Activated CD4-positive, alpha-beta memory T cell treated with anti-CD3 and anti-CD28 coated beads, Interleukin-2, amount 10 ng/mL, durations not matched to agents 7 days and 5 days (primary cell): ENCODE data around the gene PNPO. TPM values are rescaled to one million over a fixed set of nuclear protein-coding genes. Genes with fewer than 3 reads are reported as not detected.
"Not testable (repeated sequence)": the region's sequence is repeated elsewhere in the genome, so short reads cannot be mapped to it uniquely, and the experiment has no call there.

Experiments
- CTCF ChIA-PET: fragments of 350-600 bp; sonication (Branson Sonifier 250); formaldehyde crosslinking; loops from one replicate; lab custom pipeline; 2021; ENCODE audit warnings: antibody characterized with exemption, inconsistent platforms; lab: Charles Lee
- POLR2A ChIA-PET: fragments of 350-600 bp; sonication (Branson Sonifier 250); formaldehyde crosslinking; loops from one replicate; lab custom pipeline; 2021; ENCODE audit warnings: antibody characterized with exemption; lab: Charles Lee
- DNase-seq: peaks from one replicate; pipeline ENCODE4 v3.0.0-alpha.2; 2020
- H3K27ac Mint-ChIP-seq: one replicate; pipeline ENCODE4 v1.8.0; 2021; ENCODE audit warnings: mild to moderate bottlenecking, mixed read lengths
- H3K27me3 Mint-ChIP-seq: one replicate; pipeline ENCODE4 v1.8.0; 2021; ENCODE audit warnings: mixed read lengths
- H3K36me3 Mint-ChIP-seq: one replicate; pipeline ENCODE4 v1.8.0; 2021; ENCODE audit warnings: low read depth, mixed read lengths
- H3K4me1 Mint-ChIP-seq: one replicate; pipeline ENCODE4 v1.8.0; 2021; ENCODE audit warnings: mixed read lengths
- H3K4me3 Mint-ChIP-seq: one replicate; pipeline ENCODE4 v1.8.0; 2021; ENCODE audit warnings: mild to moderate bottlenecking, mixed read lengths
- H3K9me3 Mint-ChIP-seq: one replicate; pipeline ENCODE4 v1.8.0; 2021; ENCODE audit warnings: mixed read lengths
- total RNA-seq, 2 experiments: library from RNA; stranded (reverse); gene quantifications; one replicate each; pipeline ENCODE4 v1.2.3, GENCODE V29; 2021

PNPO gene
- total RNA-seq, 2 experiments from 2014 or later, result 24.6 to 25.1 TPM

DNA sequence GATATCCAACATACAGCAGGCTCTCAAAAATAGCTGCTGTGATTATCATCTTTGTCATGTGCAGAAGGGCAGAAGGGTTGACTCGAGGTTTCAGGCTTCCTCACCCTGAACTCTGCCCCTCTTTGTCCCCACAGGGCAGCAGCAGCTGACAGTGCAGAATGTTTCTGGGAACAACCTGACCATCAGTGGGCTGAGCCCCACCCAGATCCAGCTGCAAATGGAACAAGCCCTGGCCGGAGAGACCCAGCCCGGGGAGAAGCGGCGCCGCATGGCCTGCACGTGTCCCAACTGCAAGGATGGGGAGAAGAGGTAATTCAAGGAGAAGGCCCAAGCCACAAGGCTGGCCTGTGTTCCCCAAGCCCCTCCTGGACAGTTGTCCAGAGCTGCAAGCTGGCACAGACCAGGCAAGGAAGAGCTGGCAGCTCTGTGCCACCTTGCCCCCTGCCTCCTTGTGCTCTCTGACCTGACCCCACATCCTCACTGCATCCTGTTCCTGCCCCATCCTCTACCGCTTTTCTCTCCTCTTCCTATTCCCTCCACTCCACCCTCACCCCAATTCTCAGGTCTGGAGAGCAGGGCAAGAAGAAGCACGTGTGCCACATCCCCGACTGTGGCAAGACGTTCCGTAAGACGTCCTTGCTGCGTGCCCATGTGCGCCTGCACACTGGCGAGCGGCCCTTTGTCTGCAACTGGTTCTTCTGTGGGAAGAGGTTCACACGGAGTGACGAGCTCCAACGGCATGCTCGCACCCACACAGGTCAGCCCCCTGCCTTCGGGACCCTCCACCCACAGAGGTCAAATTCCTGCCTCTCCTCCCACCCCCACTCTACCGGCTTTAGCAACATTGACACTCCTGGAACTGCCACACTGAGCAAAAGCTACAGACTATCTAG, 16.3 kb upstream of the PNPO start:
- ChIA-PET POLR2A (no interaction called here), CTCF (interaction anchor here (0.6 to 1.5 kb wide), 2 partner anchors 24 to 186 kb away, joined by 4 read pairs; no protein-coding TSS in a partner anchor)
- Mint-ChIP-seq H3K4me3 (no peak overlapping the region), H3K27ac (no peak overlapping the region), H3K9me3 (no peaks in the 10 kb centered on the region), H3K36me3 (peaks cover 64% of the 10 kb centered on the region), H3K27me3 (no peaks in the 10 kb centered on the region), H3K4me1 (peaks cover 7% of the 10 kb centered on the region)
- DNase-seq, result no peak

DNA sequence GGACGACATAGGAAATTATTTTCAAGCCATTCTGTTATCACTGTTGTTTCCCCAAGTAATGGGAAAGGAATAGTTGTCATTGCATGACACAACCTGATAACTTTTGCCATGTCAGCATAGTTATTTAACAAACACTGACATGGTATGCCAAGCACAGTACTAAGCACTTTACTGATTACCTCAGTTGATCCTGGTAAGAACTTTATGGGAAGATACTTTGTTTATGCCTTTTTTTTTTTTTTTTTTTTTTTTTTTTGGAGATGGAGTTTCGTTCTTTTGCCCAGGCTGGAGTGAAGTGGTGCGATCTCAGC, 15.7 kb upstream of the PNPO start:
- Mint-ChIP-seq H3K27ac (no peak overlapping the region), H3K4me1 (peaks cover 7% of the 10 kb centered on the region), H3K9me3 (no peaks in the 10 kb centered on the region), H3K4me3 (no peak overlapping the region), H3K27me3 (no peaks in the 10 kb centered on the region), H3K36me3 (peaks cover 69% of the 10 kb centered on the region)
- CTCF ChIA-PET, result interaction anchor here (0.6 to 1.5 kb wide), 4 partner anchors 22 to 245 kb away, joined by 3 to 4 read pairs (median 4); no protein-coding TSS in a partner anchor
- DNase-seq, result no peak
- POLR2A ChIA-PET, result no interaction called here

DNA sequence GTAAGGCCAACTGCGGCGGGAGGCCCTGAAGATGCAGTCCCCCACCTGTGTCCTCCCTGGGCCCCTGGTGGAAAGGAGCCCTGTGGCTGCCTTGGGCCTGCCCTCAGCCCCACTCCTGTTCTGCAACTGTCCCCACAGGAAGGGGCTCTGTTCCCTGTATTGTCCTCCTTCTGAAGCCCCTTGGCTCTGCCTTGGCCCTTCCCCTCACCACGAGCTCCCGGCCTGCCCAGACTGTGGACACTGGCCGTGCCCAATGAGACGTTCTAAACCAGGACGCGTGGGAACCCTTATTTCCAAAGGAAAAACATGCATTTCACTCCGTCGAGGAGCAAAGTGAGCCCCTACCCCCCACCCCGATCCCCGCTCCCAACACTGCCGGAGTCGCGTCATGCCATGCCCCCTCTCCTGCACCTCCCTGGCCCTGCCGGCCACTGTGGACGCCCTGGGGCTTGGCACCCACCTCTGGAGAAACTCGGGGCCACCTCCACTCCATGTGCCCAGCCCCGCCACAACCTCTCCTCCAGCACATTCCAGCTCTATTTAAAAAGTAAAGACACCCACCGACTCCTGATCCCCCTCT, 13.5 kb upstream of the PNPO start:
- Mint-ChIP-seq H3K27me3 (no peaks in the 10 kb centered on the region), H3K27ac (peak overlapping the region; percentile 32), H3K36me3 (peaks cover 61% of the 10 kb centered on the region), H3K4me3 (no peak overlapping the region), H3K9me3 (no peaks in the 10 kb centered on the region), H3K4me1 (peaks cover 7% of the 10 kb centered on the region)
- CTCF ChIA-PET, result interaction anchor here (5.0 kb wide), 1 partner anchor 20 kb away, joined by 30 read pairs; no protein-coding TSS in a partner anchor
- POLR2A ChIA-PET, result no interaction called here
- DNase-seq, result no peak

DNA sequence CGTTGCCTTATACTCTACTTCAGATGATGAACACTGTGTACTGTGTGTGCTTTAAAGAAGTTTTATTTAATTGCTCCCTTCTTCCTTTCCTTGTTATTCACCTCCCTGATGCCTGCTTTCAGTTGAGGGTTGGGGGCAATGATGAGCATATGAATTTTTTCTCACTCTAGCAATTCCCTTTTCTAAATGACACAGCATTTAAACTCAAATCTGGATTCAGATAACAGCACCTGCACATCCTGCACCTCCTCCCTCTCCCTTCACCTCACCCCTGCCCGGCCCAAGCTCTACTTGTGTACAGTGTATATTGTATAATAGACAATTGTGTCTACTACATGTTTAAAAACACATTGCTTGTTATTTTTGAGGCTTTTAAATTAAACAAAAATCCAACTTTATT, 13.0 kb upstream of the PNPO start:
- Mint-ChIP-seq H3K36me3 (peaks cover 56% of the 10 kb centered on the region), H3K9me3 (no peaks in the 10 kb centered on the region), H3K27me3 (no peaks in the 10 kb centered on the region), H3K27ac (peak overlapping the region; percentile 32), H3K4me1 (peaks cover 7% of the 10 kb centered on the region), H3K4me3 (no peak overlapping the region)
- CTCF ChIA-PET, result interaction anchor here (5.0 kb wide), 1 partner anchor 19 kb away, joined by 30 read pairs; no protein-coding TSS in a partner anchor
- DNase-seq, result no peak
- POLR2A ChIA-PET, result interaction anchor here (2.1 to 2.4 kb wide), 2 partner anchors 12 to 13 kb away, joined by 6 read pairs; partner anchors contain the start of gene PNPO

DNA sequence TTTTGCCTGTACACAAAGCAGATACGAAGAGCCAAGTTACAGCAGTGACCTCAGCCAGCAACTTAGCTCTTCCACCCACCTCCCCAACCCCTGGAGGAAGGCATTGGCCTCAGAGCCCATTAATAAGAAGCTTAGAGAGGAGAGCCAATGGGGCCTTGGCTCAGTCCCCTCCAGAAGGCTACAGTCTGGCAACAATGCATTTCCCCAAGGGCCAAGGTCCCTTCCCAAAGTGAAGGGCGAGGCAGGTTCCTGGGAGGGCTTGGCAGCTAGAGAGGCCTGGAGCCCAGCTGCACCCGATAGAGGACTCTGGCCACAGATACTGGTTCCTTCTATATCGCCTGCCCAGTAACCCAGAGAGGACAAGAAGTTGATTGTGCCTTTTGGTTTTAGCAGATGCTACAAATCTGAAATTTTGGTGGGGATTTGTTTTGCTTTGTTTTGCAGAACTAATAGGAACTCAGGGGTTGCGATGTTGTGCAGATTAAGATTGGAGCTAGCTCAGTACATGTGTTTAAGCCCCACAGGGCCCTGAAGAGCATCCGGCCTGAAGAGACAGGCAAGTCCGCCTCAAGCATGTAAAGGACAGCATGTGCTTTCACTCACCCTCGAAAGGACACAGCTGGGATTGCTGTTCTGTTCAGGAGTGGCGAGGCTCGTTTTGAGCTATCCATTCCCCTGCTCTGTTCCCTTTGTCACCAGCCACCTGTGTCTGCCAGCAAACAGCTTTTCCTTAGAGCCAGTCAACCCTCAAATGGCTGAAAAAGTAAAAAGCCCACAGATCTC, 12.0 kb upstream of the PNPO start:
- H3K27ac Mint-ChIP-seq, result no peak overlapping the region
- no peaks in the 10 kb centered on the region for H3K9me3 Mint-ChIP-seq
- DNase-seq, result no peak
- H3K36me3 Mint-ChIP-seq, result peaks cover 48% of the 10 kb centered on the region
- H3K27me3 Mint-ChIP-seq, result no peaks in the 10 kb centered on the region
- H3K4me1 Mint-ChIP-seq, result peaks cover 7% of the 10 kb centered on the region
- H3K4me3 Mint-ChIP-seq, result no peak overlapping the region
- POLR2A ChIA-PET, result interaction anchor here (0.7 to 2.4 kb wide), 3 partner anchors 11 to 34 kb away, joined by 3 to 6 read pairs (median 6); partner anchors contain the start of genes PNPO and SP2
- CTCF ChIA-PET, result interaction anchor here (5.0 kb wide), 1 partner anchor 18 kb away, joined by 30 read pairs; no protein-coding TSS in a partner anchor

DNA sequence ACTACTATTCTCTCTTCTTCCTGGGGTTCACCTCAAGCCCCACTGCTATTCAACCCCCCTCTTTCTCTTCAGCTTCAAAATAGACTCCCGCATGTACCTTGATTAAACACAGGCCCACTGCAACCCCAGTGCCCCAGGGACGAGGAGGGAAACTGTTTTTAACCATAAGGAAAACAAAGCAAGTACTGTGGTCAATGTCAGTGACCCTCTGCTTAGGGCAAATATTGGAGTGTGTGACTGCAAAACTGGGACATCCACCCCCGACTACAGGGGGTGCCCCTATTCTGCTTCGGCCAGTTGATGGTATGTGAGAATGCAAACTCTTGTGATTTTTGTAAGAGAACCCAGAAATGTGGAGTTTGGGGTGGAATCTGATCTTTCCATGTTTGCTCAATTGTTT, 9.5 kb upstream of the PNPO start:
- H3K27ac Mint-ChIP-seq, result no peak overlapping the region
- H3K4me3 Mint-ChIP-seq, result no peak overlapping the region
- H3K36me3 Mint-ChIP-seq, result peaks cover 31% of the 10 kb centered on the region
- H3K4me1 Mint-ChIP-seq, result peaks cover 7% of the 10 kb centered on the region
- DNase-seq, result no peak
- H3K27me3 Mint-ChIP-seq, result no peaks in the 10 kb centered on the region
- H3K9me3 Mint-ChIP-seq, result no peaks in the 10 kb centered on the region
- CTCF ChIA-PET, result interaction anchor here (5.0 kb wide), 1 partner anchor 16 kb away, joined by 30 read pairs; no protein-coding TSS in a partner anchor
- POLR2A ChIA-PET, result interaction anchor here (1.3 kb wide), 1 partner anchor 36 kb away, joined by 3 read pairs; the partner anchor contains the start of gene SP2

DNA sequence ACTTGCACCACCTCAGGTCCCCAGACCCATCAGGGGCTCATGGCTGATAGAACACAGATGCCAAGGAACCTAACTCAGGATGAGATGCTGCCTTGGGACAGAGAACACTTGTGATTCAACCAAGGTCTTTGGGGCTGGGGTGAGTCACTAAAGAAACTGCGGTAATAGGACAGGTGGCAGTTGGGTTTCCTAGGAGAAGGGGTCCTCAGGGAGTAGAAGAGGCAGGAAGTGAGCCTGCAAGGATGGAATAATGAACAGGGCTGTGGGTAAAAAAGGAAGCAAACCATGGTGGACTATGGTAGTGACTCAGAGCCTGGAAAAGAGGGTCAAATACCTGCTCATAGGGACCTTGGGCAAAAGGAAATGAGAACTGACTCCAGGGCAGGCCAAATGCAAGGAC, 6.5 kb upstream of the PNPO start:
- CTCF ChIA-PET, result no interaction called here
- no peak for DNase-seq
- Mint-ChIP-seq H3K9me3 (no peaks in the 10 kb centered on the region), H3K4me3 (no peak overlapping the region), H3K4me1 (peaks cover 8% of the 10 kb centered on the region), H3K27me3 (no peaks in the 10 kb centered on the region), H3K36me3 (peaks cover 12% of the 10 kb centered on the region), H3K27ac (no peak overlapping the region)
- POLR2A ChIA-PET, result interaction anchor here (1.0 kb wide), 1 partner anchor 30 kb away, joined by 3 read pairs; no protein-coding TSS in a partner anchor

DNA sequence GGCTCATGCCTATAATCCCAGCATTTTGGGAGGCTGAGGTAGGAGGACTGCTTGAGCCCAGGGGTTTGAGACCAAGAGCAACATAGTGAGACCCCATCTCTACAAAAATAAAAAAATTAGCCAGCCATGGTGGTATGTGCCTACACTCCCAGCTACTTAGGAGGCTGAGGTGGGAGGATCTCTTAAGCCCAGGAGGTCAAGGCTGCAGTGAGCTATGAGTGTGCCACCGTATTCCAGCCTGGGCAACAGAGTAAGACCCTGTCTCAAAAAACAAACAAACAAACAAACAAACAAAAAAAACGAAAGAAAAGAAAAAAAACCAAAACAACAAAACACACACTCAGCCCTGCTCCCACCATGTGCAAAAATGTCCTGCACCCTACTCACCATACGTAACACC, 5.9 kb upstream of the PNPO start:
- peaks cover 10% of the 10 kb centered on the region for H3K4me1 Mint-ChIP-seq
- not testable (repeated sequence) for H3K36me3 Mint-ChIP-seq, H3K27me3 Mint-ChIP-seq, DNase-seq, H3K4me3 Mint-ChIP-seq, H3K9me3 Mint-ChIP-seq, H3K27ac Mint-ChIP-seq
- CTCF ChIA-PET, result interaction anchor here (4.2 kb wide), 1 partner anchor 12 kb away, joined by 23 read pairs; no protein-coding TSS in a partner anchor
- POLR2A ChIA-PET, result interaction anchor here (1.0 kb wide), 1 partner anchor 31 kb away, joined by 3 read pairs; no protein-coding TSS in a partner anchor

DNA sequence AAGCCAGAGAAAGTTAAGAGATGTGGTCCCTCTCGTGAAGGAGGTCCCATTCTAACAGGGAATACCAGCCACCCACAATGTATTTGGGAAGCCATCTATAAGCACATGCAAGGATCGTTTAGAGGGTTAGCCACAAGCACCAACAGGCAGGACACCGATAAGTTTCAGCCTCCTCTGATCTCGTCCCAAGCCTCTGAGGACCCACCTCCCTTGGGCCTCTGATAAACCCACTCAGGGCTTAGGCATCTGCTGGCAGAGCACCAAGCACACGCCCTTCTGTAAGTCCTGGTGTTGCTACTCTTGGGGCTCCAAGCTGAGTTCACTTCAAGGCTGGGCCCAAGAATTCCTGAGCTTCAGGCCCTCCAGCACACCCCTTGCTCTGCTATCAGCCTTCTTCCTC, 5.4 kb upstream of the PNPO start:
- Mint-ChIP-seq H3K9me3 (no peaks in the 10 kb centered on the region), H3K4me1 (peaks cover 13% of the 10 kb centered on the region), H3K4me3 (no peak overlapping the region), H3K27ac (no peak overlapping the region), H3K27me3 (no peaks in the 10 kb centered on the region), H3K36me3 (peaks cover 5% of the 10 kb centered on the region)
- no peak for DNase-seq
- ChIA-PET POLR2A (no interaction called here), CTCF (interaction anchor here (0.9 to 4.2 kb wide), 2 partner anchors 11 to 35 kb away, joined by 3 to 23 read pairs; partner anchors contain the start of gene CDK5RAP3)

DNA sequence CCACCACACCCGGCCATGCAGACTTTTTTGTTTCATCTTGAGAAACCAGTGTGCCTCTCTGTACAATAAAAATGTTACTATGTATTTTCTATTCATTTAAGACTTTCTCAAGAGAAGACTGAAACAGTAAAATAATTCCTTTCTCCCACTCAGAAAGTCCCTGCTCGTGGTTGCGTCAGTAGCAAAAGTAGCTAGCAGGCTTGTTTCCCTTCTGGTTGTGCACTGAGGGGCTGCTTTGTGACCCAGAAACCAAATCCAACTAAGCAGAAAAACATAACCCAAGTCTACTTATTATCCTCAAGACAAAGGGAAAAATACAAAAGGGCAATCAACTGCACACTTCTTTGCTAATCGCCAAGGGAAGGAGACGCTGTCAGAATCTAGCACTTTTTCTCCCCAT, 3.4 kb upstream of the PNPO start:
- ChIA-PET CTCF (interaction anchor here (1.8 to 4.2 kb wide), 2 partner anchors 9 to 96 kb away, joined by 5 to 23 read pairs; partner anchors contain the start of gene SCRN2), POLR2A (no interaction called here)
- no peak overlapping the region for H3K4me3 Mint-ChIP-seq
- no peak overlapping the region for H3K27ac Mint-ChIP-seq
- peaks cover 27% of the 10 kb centered on the region for H3K4me1 Mint-ChIP-seq
- no peak for DNase-seq
- no peaks in the 10 kb centered on the region for H3K9me3 Mint-ChIP-seq
- H3K27me3 Mint-ChIP-seq, result no peaks in the 10 kb centered on the region
- peaks cover 2% of the 10 kb centered on the region for H3K36me3 Mint-ChIP-seq

DNA sequence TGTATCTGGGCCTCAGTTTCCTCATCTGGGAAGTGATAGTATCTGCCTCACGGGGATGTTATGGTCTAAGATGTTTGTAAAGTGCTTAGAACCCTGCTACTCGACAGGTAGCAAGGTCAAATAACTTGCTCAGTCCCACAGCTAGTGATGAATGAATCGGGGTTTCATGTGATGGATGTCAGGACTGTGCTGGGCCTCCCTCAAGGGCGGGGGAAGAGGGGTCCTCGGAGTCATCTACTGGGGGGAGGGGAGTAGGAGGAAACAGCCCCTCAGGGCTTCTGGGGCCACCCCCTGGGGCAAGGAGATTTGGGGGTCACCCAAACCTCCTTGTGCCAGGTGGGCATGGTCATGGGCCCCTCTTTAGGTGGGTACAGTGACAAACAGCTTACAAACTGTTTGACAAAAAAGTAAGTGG, 732 bp downstream of the PNPO start:
- peaks cover 58% of the 10 kb centered on the region for H3K4me1 Mint-ChIP-seq
- peak overlapping the region; percentile 80 for H3K27ac Mint-ChIP-seq
- no peaks in the 10 kb centered on the region for H3K9me3 Mint-ChIP-seq
- H3K4me3 Mint-ChIP-seq, result peak overlapping the region; percentile 77
- ChIA-PET CTCF (interaction anchor here (0.6 to 12.8 kb wide), 8 partner anchors 9 to 112 kb away, joined by 3 to 229 read pairs (median 6); partner anchors contain the start of genes CDK5RAP3, LRRC46, MRPL10 and SCRN2), POLR2A (interaction anchor here (1.1 to 4.6 kb wide), 10 partner anchors 8 to 1250 kb away, joined by 3 to 39 read pairs (median 7); partner anchors contain the start of genes CDK5RAP3, KPNB1, LRRC46 and MRPL10)
- no peak for DNase-seq
- no peaks in the 10 kb centered on the region for H3K27me3 Mint-ChIP-seq
- H3K36me3 Mint-ChIP-seq, result peaks cover 33% of the 10 kb centered on the region

DNA sequence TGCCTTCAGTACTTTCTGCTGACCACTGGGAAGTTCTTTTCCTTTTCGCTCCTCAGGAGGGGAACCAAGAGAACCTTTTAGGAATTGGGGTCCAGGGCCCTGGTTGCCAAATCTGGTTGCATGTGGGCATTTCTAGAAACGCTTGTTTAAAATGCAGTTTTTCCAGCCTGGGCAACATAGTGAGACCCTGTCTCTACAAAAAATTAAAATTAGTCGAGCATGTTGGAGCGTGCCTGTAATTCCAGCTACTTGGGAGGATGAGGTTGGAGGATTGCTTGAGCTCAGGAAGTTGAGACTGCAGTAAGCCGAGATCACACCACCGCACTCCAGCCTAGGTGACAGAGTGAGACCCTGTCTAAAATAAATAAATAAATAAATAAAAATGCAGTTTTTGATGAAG, 1.2 kb downstream of the PNPO start:
- ChIA-PET POLR2A (interaction anchor here (1.1 to 4.6 kb wide), 6 partner anchors 8 to 1249 kb away, joined by 3 to 39 read pairs (median 13); partner anchors contain the start of genes CDK5RAP3, KPNB1 and SP2), CTCF (interaction anchor here (0.6 to 12.8 kb wide), 5 partner anchors 12 to 102 kb away, joined by 4 to 229 read pairs (median 6); partner anchors contain the start of genes CDK5RAP3 and SCRN2)
- no peaks in the 10 kb centered on the region for H3K9me3 Mint-ChIP-seq
- peak overlapping the region; percentile 80 for H3K27ac Mint-ChIP-seq
- peaks cover 60% of the 10 kb centered on the region for H3K4me1 Mint-ChIP-seq
- H3K27me3 Mint-ChIP-seq, result no peaks in the 10 kb centered on the region
- peaks cover 34% of the 10 kb centered on the region for H3K36me3 Mint-ChIP-seq
- peak overlapping the region; percentile 77 for H3K4me3 Mint-ChIP-seq
- no peak for DNase-seq
